DOHH2 (cell line): Measurements from ENCODE around the gene OSR1.

Experiments
- CTCF ChIP-seq: fragments of 200-600 bp; sonication (generic); IDR thresholded peaks from one replicate; pipeline ENCODE4 v1.5.1; 2014; ENCODE audit warnings: antibody characterized with exemption, mild to moderate bottlenecking, low read depth, low read length; ENCODE audit not compliant: poor library complexity, severe bottlenecking
- EZH2phosphoT487 ChIP-seq: fragments of 200-600 bp; sonication (generic); IDR thresholded peaks from 2 replicates; pipeline ENCODE4 v1.6.1; 2017; ENCODE audit warnings: borderline replicate concordance, mild to moderate bottlenecking, antibody characterized with exemption, low read length, moderate library complexity, mixed read lengths

GRCh38 chr2:19301706-19302105 is 56.7 kb downstream of the OSR1 start:
- TF ChIP-seq CTCF (no peak), EZH2phosphoT487 (no peak)
